HL-60 (cell line): ENCODE results near the gene TMTC2.

Source experiments
- CTCF ChIP-seq: IDR thresholded peaks from one replicate; pipeline ENCODE4 v1.5.1; 2011; ENCODE audit warnings: low read length, control low read depth, inconsistent platforms; ENCODE audit not compliant: insufficient read depth
- GABPA ChIP-seq: IDR thresholded peaks from 2 replicates; pipeline ENCODE4 v1.6.1; 2012; ENCODE audit warnings: low read depth
- REST ChIP-seq: IDR thresholded peaks from 2 replicates; pipeline ENCODE4 v1.6.1; 2012; ENCODE audit warnings: low read depth; ENCODE audit not compliant: insufficient replicate concordance

GRCh38 chr12:82710741-82711140 lies 24.0 kb downstream of the TMTC2 start:
- no peak for TF ChIP-seq REST
- TF ChIP-seq CTCF: no peak
- TF ChIP-seq GABPA: no peak
